Measurements from ENCODE around the gene OR10A4.
"Not testable (repeated sequence)": the region's sequence is repeated elsewhere in the genome, so short reads cannot be mapped to it uniquely, and the experiment has no call there.

Gene OR10A4

GRCh38 chr11:6876325-6876724 lies at the start of gene OR10A4:
Gene OR10A4, plus strand, starts transcription at chr11:6876625. Its CDS starts 23 bp downstream, at chr11:6876648.
- intact Hi-C loops (cut with DNase I): no loop called here
- DNase-seq: no peak

- no peak for DNase-seq
- intact Hi-C loops (cut with DNase I): no loop called here
These were observed 48.3 kb upstream of the OR10A4 start for GRCh38 chr11:6828103-6828502.

GRCh38 chr11:6833356-6833755 lies 43.1 kb upstream of the OR10A4 start:
- no peak for DNase-seq
- intact Hi-C loops (cut with DNase I): no loop called here

GRCh38 chr11:6834021-6834420 lies 42.4 kb upstream of the OR10A4 start:
- DNase-seq: no peak
- intact Hi-C loops (cut with DNase I): no loop called here

- intact Hi-C loops (cut with DNase I): no loop called here
- DNase-seq: no peak
These were observed 34.7 kb upstream of the OR10A4 start for GRCh38 chr11:6841694-6842093.

GRCh38 chr11:6843670-6844069 lies 32.8 kb upstream of the OR10A4 start:
- no peak for DNase-seq
- intact Hi-C loops (cut with DNase I): no loop called here

- DNase-seq: no peak
- intact Hi-C loops (cut with DNase I): no loop called here
These were observed 32.1 kb upstream of the OR10A4 start for GRCh38 chr11:6844356-6844755.

- intact Hi-C loops (cut with DNase I): no loop called here
- no peak for DNase-seq
These were observed 31.0 kb upstream of the OR10A4 start, which contains the start of gene OR10A5 for GRCh38 chr11:6845383-6845782. Gene OR10A5, plus strand, starts transcription at chr11:6845683. Its CDS starts 0 bp downstream, at chr11:6845683.

- intact Hi-C loops (cut with DNase I): no loop called here
- no peak for DNase-seq
These were observed 25.9 kb upstream of the OR10A4 start for GRCh38 chr11:6850526-6850925.

GRCh38 chr11:6854801-6855200 lies 21.6 kb upstream of the OR10A4 start:
- DNase-seq; intact Hi-C loops (cut with DNase I): not testable (repeated sequence)

GRCh38 chr11:6855971-6856541 lies 20.4 kb upstream of the OR10A4 start:
- intact Hi-C loops (cut with DNase I): no loop called here
- DNase-seq: peak in 1 of 10 donors; percentile 7

GRCh38 chr11:6856871-6857270 lies 19.6 kb upstream of the OR10A4 start:
- no peak for DNase-seq
- intact Hi-C loops (cut with DNase I): no loop called here

GRCh38 chr11:6862961-6863360 lies 13.5 kb upstream of the OR10A4 start, which contains the start of gene OR10A2:
Gene OR10A2, plus strand, starts transcription at chr11:6863057. Its CDS starts 6,698 bp downstream, at chr11:6869755.
- intact Hi-C loops (cut with DNase I): no loop called here
- peak in 2 of 10 donors; percentile 10 for DNase-seq

- no peak for DNase-seq
- intact Hi-C loops (cut with DNase I): no loop called here
These were observed 12.0 kb upstream of the OR10A4 start for GRCh38 chr11:6864438-6864837.

- DNase-seq: no peak
- intact Hi-C loops (cut with DNase I): no loop called here
These were observed 5.1 kb upstream of the OR10A4 start for GRCh38 chr11:6871278-6871677.

GRCh38 chr11:6875761-6876160 lies 664 bp upstream of the OR10A4 start:
- intact Hi-C loops (cut with DNase I): no loop called here

GRCh38 chr11:6876914-6877313 lies 489 bp downstream of the OR10A4 start:
- intact Hi-C loops (cut with DNase I): no loop called here
- DNase-seq: no peak

More at GRCh38 chr11:6875761-6876160, 664 bp upstream of the OR10A4 start:
- no peak for DNase-seq

GRCh38 chr11:6882751-6883150 lies 6.3 kb downstream of the OR10A4 start:
- DNase-seq: no peak
- intact Hi-C loops (cut with DNase I): no loop called here

GRCh38 chr11:6887711-6888110 lies 11.3 kb downstream of the OR10A4 start:
- DNase-seq; intact Hi-C loops (cut with DNase I): not testable (repeated sequence)

GRCh38 chr11:6888830-6889229 lies 12.4 kb downstream of the OR10A4 start:
- DNase-seq: no peak
- intact Hi-C loops (cut with DNase I): no loop called here

GRCh38 chr11:6889835-6890234 lies 13.4 kb downstream of the OR10A4 start:
- intact Hi-C loops (cut with DNase I): no loop called here
- no peak for DNase-seq

GRCh38 chr11:6892400-6892799 lies 16.0 kb downstream of the OR10A4 start, which contains the start of gene OR2D2:
Gene OR2D2, minus strand, starts transcription at chr11:6892500. Its CDS starts 0 bp downstream, at chr11:6892500.
- intact Hi-C loops (cut with DNase I): no loop called here
- DNase-seq: no peak

GRCh38 chr11:6894097-6894496 lies 17.7 kb downstream of the OR10A4 start:
- no peak for DNase-seq
- intact Hi-C loops (cut with DNase I): no loop called here
